Astrocyte (in vitro differentiated cells and primary cell): ENCODE measurements around the gene CTBP2. TPM values are rescaled to one million over a fixed set of nuclear protein-coding genes. Genes with fewer than 3 reads are reported as not detected.

Experiments
- DNase-seq: peaks from one replicate; pipeline ENCODE4 v3.0.0-alpha.2; 2010; ENCODE audit warnings: low read depth
- FAIRE-seq: peaks from 2 replicates; lab custom pipeline; 2011; peaks lifted over from hg19 to GRCh38; lab: Jason Lieb, UNC
- H2AFZ ChIP-seq: 2 replicates; pipeline ENCODE4 v1.6.0; 2012; ENCODE audit warnings: low read depth, low read length, inconsistent platforms
- H3K27ac ChIP-seq: 2 replicates; pipeline ENCODE4 v1.5.1; 2011; ENCODE audit warnings: low read depth, low read length, inconsistent platforms
- H3K27me3 ChIP-seq: 2 replicates; pipeline ENCODE4 v1.6.0; 2011; ENCODE audit warnings: low read length, inconsistent platforms; ENCODE audit not compliant: insufficient read depth
- H3K36me3 ChIP-seq: 2 replicates; pipeline ENCODE4 v1.5.1; 2011; ENCODE audit warnings: low read length, inconsistent platforms; ENCODE audit not compliant: insufficient read depth
- H3K4me1 ChIP-seq: 2 replicates; pipeline ENCODE4 v1.5.1; 2011; ENCODE audit warnings: low read length, inconsistent platforms; ENCODE audit not compliant: insufficient read depth
- H3K4me2 ChIP-seq: 2 replicates; pipeline ENCODE4 v1.6.0; 2012; ENCODE audit warnings: low read length, inconsistent platforms
- H3K4me3 ChIP-seq: 2 replicates; pipeline ENCODE4 v1.5.1; 2011; ENCODE audit warnings: low read depth, mild to moderate bottlenecking, low read length, inconsistent platforms; ENCODE audit not compliant: insufficient read depth
- H3K79me2 ChIP-seq: 2 replicates; pipeline ENCODE4 v1.6.0; 2012; ENCODE audit warnings: mild to moderate bottlenecking, low read length, inconsistent platforms; ENCODE audit not compliant: insufficient read depth
- H3K9ac ChIP-seq: 2 replicates; pipeline ENCODE4 v1.6.0; 2012; ENCODE audit warnings: mild to moderate bottlenecking, low read length, inconsistent platforms
- H3K9me3 ChIP-seq: 2 replicates; pipeline ENCODE4 v1.5.1; 2012; ENCODE audit warnings: low read depth, mild to moderate bottlenecking, low read length, inconsistent platforms; ENCODE audit not compliant: insufficient read depth
- H4K20me1 ChIP-seq: 2 replicates; pipeline ENCODE4 v1.6.0; 2012; ENCODE audit warnings: low read length, inconsistent platforms; ENCODE audit not compliant: insufficient read depth
- H3K27ac Mint-ChIP-seq: one replicate; pipeline ENCODE4 v1.8.0; 2021; ENCODE audit warnings: mild to moderate bottlenecking, mixed read lengths; ENCODE audit not compliant: unreplicated experiment
- H3K27me3 Mint-ChIP-seq: one replicate; pipeline ENCODE4 v1.8.0; 2021; ENCODE audit warnings: low read depth, mixed read lengths; ENCODE audit not compliant: unreplicated experiment
- H3K36me3 Mint-ChIP-seq: one replicate; pipeline ENCODE4 v1.8.0; 2021; ENCODE audit warnings: low read depth, mixed read lengths; ENCODE audit not compliant: unreplicated experiment
- H3K4me1 Mint-ChIP-seq: one replicate; pipeline ENCODE4 v1.8.0; 2021; ENCODE audit warnings: low read depth, mixed read lengths; ENCODE audit not compliant: unreplicated experiment
- H3K4me3 Mint-ChIP-seq: one replicate; pipeline ENCODE4 v1.8.0; 2021; ENCODE audit warnings: mild to moderate bottlenecking, moderate library complexity, mixed read lengths; ENCODE audit not compliant: unreplicated experiment
- H3K9me3 Mint-ChIP-seq: one replicate; pipeline ENCODE4 v1.8.0; 2021; ENCODE audit warnings: mild to moderate bottlenecking, mixed read lengths; ENCODE audit not compliant: unreplicated experiment
- EZH2 ChIP-seq: IDR thresholded peaks from 2 replicates; pipeline ENCODE4 v1.6.1; 2012; ENCODE audit warnings: mild to moderate bottlenecking, low read length, inconsistent platforms; ENCODE audit not compliant: insufficient read depth
- total RNA-seq: library from RNA; stranded (reverse); gene quantifications from 2 replicates; pipeline ENCODE4 v1.2.1, GENCODE V29; 2021
- TF ChIP-seq, protein P1 (sequence below): IDR thresholded peaks from 2 replicates; pipeline ENCODE4 v1.5.1; 2011; ENCODE audit warnings: low read depth, mild to moderate bottlenecking, inconsistent platforms, low read length, moderate library complexity; ENCODE audit not compliant: insufficient read depth

The CTBP2 gene
- total RNA-seq, 1 donor from 2014 or later, result 109 TPM

DNA sequence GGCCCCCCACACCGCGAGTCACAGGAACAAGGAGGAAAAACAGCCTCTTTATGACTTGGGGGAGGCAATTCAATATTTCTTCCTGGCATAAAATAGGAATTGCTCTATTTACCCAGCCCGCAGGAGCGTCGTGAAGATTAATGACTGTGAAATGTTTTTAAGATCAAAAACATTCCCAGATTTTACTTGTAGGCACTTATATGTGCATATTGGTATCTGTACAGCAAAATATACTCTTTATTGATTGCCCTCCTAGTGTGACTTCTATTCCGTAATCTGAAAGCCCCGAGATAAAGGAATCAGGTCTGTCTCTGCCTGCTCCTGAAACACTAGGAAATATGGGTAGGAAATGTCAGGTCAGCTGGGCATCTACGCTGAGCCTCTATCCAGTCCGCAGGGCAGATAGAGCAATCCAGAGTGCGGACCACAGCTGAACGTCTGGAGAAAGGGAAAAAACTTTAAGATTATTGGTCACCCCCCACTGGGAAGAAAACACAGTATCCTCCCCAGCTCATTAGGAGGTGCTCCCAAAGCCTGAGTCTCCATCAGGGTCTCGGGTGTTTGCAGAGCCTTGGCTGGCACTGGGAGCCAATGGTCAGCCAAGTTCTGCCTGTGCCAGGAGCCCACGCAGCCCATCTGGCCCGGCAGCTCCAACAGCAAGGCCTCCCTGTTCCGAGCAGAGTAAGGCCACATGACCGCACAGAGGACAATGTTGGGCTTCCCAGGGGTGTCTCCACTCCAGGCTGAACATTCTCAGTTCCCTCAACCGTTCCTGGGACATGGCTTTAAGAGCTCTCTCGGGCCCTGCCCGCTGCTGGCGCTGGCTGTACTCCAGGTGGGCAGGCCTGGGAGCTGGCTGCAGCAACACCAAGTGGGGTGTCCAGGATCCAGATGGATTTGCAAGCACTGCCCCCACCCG is 7.7 kb downstream of the CTBP2 start:
- peak overlapping the region; percentile 76 for H3K4me3 Mint-ChIP-seq
- H3K27me3 ChIP-seq, result no peaks in the 10 kb centered on the region
- H4K20me1 ChIP-seq, result peaks cover 95% of the 10 kb centered on the region
- peaks cover 99% of the 10 kb centered on the region for H3K79me2 ChIP-seq
- H3K4me3 ChIP-seq, result no peak overlapping the region
- peaks cover 77% of the 10 kb centered on the region for H3K4me1 Mint-ChIP-seq
- peaks cover 10% of the 10 kb centered on the region for H3K36me3 Mint-ChIP-seq
- no peaks in the 10 kb centered on the region for H3K27me3 Mint-ChIP-seq
- peaks cover 2% of the 10 kb centered on the region for H3K36me3 ChIP-seq
- H3K27ac Mint-ChIP-seq, result peak overlapping the region; percentile 91
- H3K9me3 Mint-ChIP-seq, result no peaks in the 10 kb centered on the region
- no peaks in the 10 kb centered on the region for H3K9me3 ChIP-seq
- H3K4me1 ChIP-seq, result peaks cover 80% of the 10 kb centered on the region
- peak overlapping the region; percentile 74 for H3K4me2 ChIP-seq
- no peak overlapping the region for H2AFZ ChIP-seq
- TF ChIP-seq, protein P1, sequence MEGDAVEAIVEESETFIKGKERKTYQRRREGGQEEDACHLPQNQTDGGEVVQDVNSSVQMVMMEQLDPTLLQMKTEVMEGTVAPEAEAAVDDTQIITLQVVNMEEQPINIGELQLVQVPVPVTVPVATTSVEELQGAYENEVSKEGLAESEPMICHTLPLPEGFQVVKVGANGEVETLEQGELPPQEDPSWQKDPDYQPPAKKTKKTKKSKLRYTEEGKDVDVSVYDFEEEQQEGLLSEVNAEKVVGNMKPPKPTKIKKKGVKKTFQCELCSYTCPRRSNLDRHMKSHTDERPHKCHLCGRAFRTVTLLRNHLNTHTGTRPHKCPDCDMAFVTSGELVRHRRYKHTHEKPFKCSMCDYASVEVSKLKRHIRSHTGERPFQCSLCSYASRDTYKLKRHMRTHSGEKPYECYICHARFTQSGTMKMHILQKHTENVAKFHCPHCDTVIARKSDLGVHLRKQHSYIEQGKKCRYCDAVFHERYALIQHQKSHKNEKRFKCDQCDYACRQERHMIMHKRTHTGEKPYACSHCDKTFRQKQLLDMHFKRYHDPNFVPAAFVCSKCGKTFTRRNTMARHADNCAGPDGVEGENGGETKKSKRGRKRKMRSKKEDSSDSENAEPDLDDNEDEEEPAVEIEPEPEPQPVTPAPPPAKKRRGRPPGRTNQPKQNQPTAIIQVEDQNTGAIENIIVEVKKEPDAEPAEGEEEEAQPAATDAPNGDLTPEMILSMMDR, result no peak
- TF ChIP-seq EZH2, result no peak
- no peak for FAIRE-seq
- no peak overlapping the region for H3K27ac ChIP-seq
- DNase-seq, result no peak
- H3K9ac ChIP-seq, result no peak overlapping the region

DNA sequence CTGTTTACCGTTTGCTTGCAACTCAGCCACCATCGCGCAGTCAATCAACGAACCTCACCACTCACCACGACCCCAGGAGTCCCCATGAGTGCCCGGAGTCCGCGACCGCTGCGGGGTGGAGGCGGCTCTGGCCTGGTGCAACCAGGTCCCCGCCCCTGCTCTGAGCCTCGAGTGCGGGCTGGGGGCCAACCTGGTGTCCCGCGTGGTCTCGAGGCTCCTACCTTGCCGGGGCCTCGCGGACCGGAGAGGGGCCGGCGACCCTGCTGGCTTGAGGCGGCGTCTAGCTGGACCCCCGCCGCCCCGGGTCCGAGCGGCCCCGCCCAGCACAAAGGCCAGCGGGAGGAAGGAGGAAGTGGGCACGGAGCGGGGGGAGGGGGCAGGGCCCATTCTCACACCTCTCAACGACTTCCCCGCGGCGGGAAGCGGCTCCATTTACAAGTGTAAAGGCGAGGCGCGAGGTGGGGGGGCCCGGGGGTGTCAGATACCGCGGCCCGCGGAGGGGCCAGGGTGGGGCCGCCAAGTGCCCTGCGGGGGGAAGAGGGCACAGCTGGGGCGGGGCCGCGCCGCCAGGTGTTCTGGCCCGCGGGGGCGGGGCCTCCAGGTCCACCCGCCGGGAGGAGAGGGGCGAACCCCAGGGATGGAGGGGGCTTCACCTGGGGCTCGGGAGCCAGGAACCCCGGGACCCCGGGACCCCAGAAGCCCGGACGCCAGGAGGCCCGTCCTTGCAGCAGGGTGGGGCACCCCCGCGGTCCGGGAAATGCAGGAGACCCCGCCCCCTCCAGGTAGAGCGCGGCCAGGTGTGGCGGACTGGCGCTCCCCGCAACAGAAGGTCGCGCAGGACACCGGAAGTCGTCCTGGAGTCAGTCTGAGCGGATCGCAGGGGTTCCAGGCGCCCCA is 8.6 kb downstream of the CTBP2 start:
- no peak overlapping the region for H3K4me2 ChIP-seq
- H3K27me3 Mint-ChIP-seq, result no peaks in the 10 kb centered on the region
- no peak overlapping the region for H2AFZ ChIP-seq
- H3K79me2 ChIP-seq, result peaks cover 99% of the 10 kb centered on the region
- no peak for TF ChIP-seq EZH2
- TF ChIP-seq, protein P1, result no peak
- H3K36me3 ChIP-seq, result peaks cover 2% of the 10 kb centered on the region
- no peak overlapping the region for H3K4me3 Mint-ChIP-seq
- peaks cover 10% of the 10 kb centered on the region for H3K36me3 Mint-ChIP-seq
- H3K27ac Mint-ChIP-seq, result peak overlapping the region; percentile 62
- H3K4me3 ChIP-seq, result no peak overlapping the region
- H3K4me1 ChIP-seq, result peaks cover 80% of the 10 kb centered on the region
- H3K4me1 Mint-ChIP-seq, result peaks cover 82% of the 10 kb centered on the region
- H3K27me3 ChIP-seq, result no peaks in the 10 kb centered on the region
- no peaks in the 10 kb centered on the region for H3K9me3 Mint-ChIP-seq
- FAIRE-seq, result no peak
- no peaks in the 10 kb centered on the region for H3K9me3 ChIP-seq
- no peak overlapping the region for H3K9ac ChIP-seq
- no peak for DNase-seq
- no peak overlapping the region for H3K27ac ChIP-seq
- peaks cover 95% of the 10 kb centered on the region for H4K20me1 ChIP-seq
